HepG2 (cell line): ENCODE measurements around the gene USP24. TPM values are rescaled to one million over a fixed set of nuclear protein-coding genes. Genes with fewer than 3 reads are reported as not detected.

Experiments
- BRCA1 ChIP-seq: sonication (generic); formaldehyde crosslinking; IDR thresholded peaks from 2 replicates; pipeline ENCODE4 v1.4.0; 2020; ENCODE audit warnings: missing genetic modification reagents
- CEBPB ChIP-seq: IDR thresholded peaks from 2 replicates; pipeline ENCODE4 v1.6.1; 2011; ENCODE audit warnings: low read depth, low read length, improper control_type of control experiment, borderline replicate concordance
- CHCHD3 ChIP-seq: sonication (generic); formaldehyde crosslinking; IDR thresholded peaks from 2 replicates; pipeline ENCODE4 v1.8.0; 2022; ENCODE audit warnings: mild to moderate bottlenecking, missing genetic modification reagents, moderate library complexity
- KLF11 ChIP-seq: IDR thresholded peaks from 2 replicates; pipeline ENCODE4 v1.6.1; 2016; ENCODE audit warnings: missing compliant biosample characterization
- MED8 ChIP-seq: sonication (generic); formaldehyde crosslinking; IDR thresholded peaks from 2 replicates; pipeline ENCODE4 v1.8.1; 2023; ENCODE audit warnings: mild to moderate bottlenecking, missing genetic modification reagents; ENCODE audit not compliant: insufficient replicate concordance
- MLLT10 ChIP-seq: sonication (generic); formaldehyde crosslinking; IDR thresholded peaks from 2 replicates; pipeline ENCODE4 v1.4.0; 2020; ENCODE audit warnings: missing genetic modification reagents
- NFAT5 ChIP-seq: sonication (generic); formaldehyde crosslinking; IDR thresholded peaks from 2 replicates; pipeline ENCODE4 v1.4.0; 2020; ENCODE audit warnings: missing genetic modification reagents
- NFE2L1 ChIP-seq: sonication (generic); formaldehyde crosslinking; IDR thresholded peaks from 2 replicates; pipeline ENCODE4 v1.4.0; 2020; ENCODE audit warnings: missing genetic modification reagents, mild to moderate bottlenecking, borderline replicate concordance
- RBAK ChIP-seq: sonication (generic); formaldehyde crosslinking; IDR thresholded peaks from 2 replicates; pipeline ENCODE4 v1.5.1; 2020; ENCODE audit warnings: mild to moderate bottlenecking, missing genetic modification reagents
- RBM39 ChIP-seq: fragments of 200-400 bp; formaldehyde crosslinking; IDR thresholded peaks from one replicate; pipeline ENCODE4 v1.6.1; 2018; ENCODE audit warnings: antibody characterized with exemption, mild to moderate bottlenecking, low read depth, low read length; ENCODE audit not compliant: poor library complexity, severe bottlenecking
- SP4 ChIP-seq: sonication (generic); formaldehyde crosslinking; IDR thresholded peaks from 2 replicates; pipeline ENCODE4 v1.8.1; 2023; ENCODE audit warnings: mild to moderate bottlenecking, missing genetic modification reagents
- SSRP1 ChIP-seq: IDR thresholded peaks from 2 replicates; pipeline ENCODE4 v1.6.1; 2016; ENCODE audit warnings: control low read depth
- THAP11 ChIP-seq: IDR thresholded peaks from 2 replicates; pipeline ENCODE4 v1.6.1; 2016; ENCODE audit warnings: missing biosample characterization, missing genetic modification reagents
- ZNF235 ChIP-seq: sonication (generic); formaldehyde crosslinking; IDR thresholded peaks from 2 replicates; pipeline ENCODE4 v1.8.1; 2023; ENCODE audit warnings: mild to moderate bottlenecking, missing genetic modification reagents, borderline replicate concordance
- ZNF432 ChIP-seq: sonication (generic); formaldehyde crosslinking; IDR thresholded peaks from 2 replicates; pipeline ENCODE4 v1.5.0; 2020; ENCODE audit warnings: missing genetic modification reagents, mild to moderate bottlenecking, borderline replicate concordance
- polyA plus RNA-seq, 8 experiments: library from polyadenylated mRNA; depleted of rRNA in 3 of 8; stranded (reverse) in 7 of 8; unstranded in 1 of 8; fragments of >200 nt; fragmentation: Illumina TruSeq in 4 of 8; extraction: Trizol in 4 of 8; gene quantifications; 2 replicates each; pipeline versions ENCODE4 v1.2.1 to v1.2.3, GENCODE V29; 2011 to 2016; ENCODE audit warnings: low read depth in 4 of 8, missing spikeins in 1 of 8, mixed read lengths in 1 of 8; ENCODE audit not compliant: insufficient read depth in 1 of 8
- total RNA-seq, 5 experiments: library from RNA; depleted of rRNA; stranded (reverse); fragments of >200 nt; fragmentation: Illumina TruSeq; extraction: Trizol; gene quantifications; 2 replicates each; pipeline ENCODE4 v1.2.3, GENCODE V29; 2016; ENCODE audit warnings: low read depth in 1 of 5
- TF ChIP-seq, protein P1 (sequence below): sonication (generic); formaldehyde crosslinking; IDR thresholded peaks from 2 replicates; pipeline ENCODE4 v1.4.0; 2020; ENCODE audit warnings: missing genetic modification reagents
- TF ChIP-seq, protein P2 (sequence below), 2 experiments: sonication (generic) in 1 of 2; formaldehyde crosslinking in 1 of 2; IDR thresholded peaks; 2 replicates each; pipeline versions ENCODE4 v1.4.0 to v1.6.1; 2016 to 2020; ENCODE audit warnings: borderline replicate concordance in 1 of 2, low read depth in 1 of 2, mild to moderate bottlenecking in 1 of 2, missing genetic modification reagents in 1 of 2

The USP24 gene
- total and polyA plus RNA-seq, 2 of the 13 experiments (the other 11 are each of a cell fraction or from before 2014, with no cell fraction given), result 18.8 to 47.6 TPM

DNA sequence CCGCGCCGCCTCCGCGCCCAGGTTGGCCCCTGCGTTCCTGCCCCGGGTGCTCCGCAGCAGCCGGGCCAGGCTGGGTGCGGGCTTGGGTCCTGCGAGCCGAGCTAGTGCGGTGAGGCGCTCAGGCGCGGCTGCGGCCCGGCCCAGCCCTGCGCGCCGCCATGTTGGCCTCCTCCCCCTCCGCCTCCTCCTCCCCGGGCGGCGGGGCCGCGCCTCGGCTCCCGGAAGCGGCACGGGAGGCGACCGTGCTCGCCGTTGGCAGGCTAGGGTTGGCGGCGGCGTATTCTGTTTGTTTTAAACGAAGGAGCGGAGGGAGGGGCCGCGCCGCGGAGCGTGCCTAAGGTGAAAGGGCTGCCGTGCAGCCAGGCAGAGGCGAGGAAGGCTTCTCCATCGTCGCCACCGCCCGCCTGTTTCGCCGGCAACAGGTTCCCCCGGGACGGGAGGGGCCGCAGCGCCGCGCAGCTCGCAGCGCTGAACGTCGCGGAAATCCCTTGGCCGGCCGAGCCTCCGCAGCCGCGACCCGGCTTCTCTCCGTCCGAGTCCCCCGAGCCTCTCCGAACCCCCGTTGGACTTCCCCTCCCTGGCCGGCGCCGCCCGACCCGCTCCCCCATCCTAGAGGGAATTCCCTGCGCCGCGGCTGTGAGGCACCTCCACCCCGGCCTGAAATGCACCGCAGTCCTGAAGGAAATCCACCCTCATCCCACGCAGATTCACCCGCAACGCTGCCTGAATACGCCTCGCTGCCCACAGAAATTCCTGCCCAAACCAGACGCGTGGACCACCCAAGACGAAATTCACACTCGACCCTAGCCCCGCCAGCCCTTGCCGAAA lies at the start of gene USP24 (continued):
- TF ChIP-seq NFAT5, result no peak
- TF ChIP-seq SP4 (CRISPR knock-in tag), result peak; percentile 66
- TF ChIP-seq, protein P1, sequence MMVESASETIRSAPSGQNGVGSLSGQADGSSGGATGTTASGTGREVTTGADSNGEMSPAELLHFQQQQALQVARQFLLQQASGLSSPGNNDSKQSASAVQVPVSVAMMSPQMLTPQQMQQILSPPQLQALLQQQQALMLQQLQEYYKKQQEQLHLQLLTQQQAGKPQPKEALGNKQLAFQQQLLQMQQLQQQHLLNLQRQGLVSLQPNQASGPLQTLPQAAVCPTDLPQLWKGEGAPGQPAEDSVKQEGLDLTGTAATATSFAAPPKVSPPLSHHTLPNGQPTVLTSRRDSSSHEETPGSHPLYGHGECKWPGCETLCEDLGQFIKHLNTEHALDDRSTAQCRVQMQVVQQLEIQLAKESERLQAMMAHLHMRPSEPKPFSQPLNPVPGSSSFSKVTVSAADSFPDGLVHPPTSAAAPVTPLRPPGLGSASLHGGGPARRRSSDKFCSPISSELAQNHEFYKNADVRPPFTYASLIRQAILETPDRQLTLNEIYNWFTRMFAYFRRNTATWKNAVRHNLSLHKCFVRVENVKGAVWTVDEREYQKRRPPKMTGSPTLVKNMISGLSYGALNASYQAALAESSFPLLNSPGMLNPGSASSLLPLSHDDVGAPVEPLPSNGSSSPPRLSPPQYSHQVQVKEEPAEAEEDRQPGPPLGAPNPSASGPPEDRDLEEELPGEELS (CRISPR knock-in tag), result 0 out of 2 replicates have a peak, but pooled peaks have one; percentile 4
- TF ChIP-seq RBM39, result peak; percentile 50
- TF ChIP-seq THAP11, result peak; percentile 70
- no peak for TF ChIP-seq CHCHD3 (CRISPR knock-in tag)
- no peak; the same call in 1 of the 2 replicates for TF ChIP-seq ZNF235 (CRISPR knock-in tag)
- TF ChIP-seq BRCA1, result no peak
- no peak for TF ChIP-seq CEBPB
- TF ChIP-seq NFE2L1 (CRISPR knock-in tag), result no peak
- no peak for TF ChIP-seq KLF11 (CRISPR knock-in tag)
- TF ChIP-seq, protein P2, sequence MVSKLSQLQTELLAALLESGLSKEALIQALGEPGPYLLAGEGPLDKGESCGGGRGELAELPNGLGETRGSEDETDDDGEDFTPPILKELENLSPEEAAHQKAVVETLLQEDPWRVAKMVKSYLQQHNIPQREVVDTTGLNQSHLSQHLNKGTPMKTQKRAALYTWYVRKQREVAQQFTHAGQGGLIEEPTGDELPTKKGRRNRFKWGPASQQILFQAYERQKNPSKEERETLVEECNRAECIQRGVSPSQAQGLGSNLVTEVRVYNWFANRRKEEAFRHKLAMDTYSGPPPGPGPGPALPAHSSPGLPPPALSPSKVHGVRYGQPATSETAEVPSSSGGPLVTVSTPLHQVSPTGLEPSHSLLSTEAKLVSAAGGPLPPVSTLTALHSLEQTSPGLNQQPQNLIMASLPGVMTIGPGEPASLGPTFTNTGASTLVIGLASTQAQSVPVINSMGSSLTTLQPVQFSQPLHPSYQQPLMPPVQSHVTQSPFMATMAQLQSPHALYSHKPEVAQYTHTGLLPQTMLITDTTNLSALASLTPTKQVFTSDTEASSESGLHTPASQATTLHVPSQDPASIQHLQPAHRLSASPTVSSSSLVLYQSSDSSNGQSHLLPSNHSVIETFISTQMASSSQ (IDR thresholded peaks at IDR 0.05; ENCODE audit: low read depth), result no peak
- TF ChIP-seq, protein P2 (CRISPR knock-in tag; IDR thresholded peaks at IDR 0.05; ENCODE audit: borderline replicate concordance), result no peak; the same call in 1 of the 2 replicates
- TF ChIP-seq MED8 (CRISPR knock-in tag), result peak; percentile 62
- no peak for TF ChIP-seq MLLT10 (CRISPR knock-in tag)
- TF ChIP-seq RBAK (CRISPR knock-in tag), result no peak
- no peak for TF ChIP-seq ZNF432 (CRISPR knock-in tag)
- TF ChIP-seq SSRP1 (CRISPR knock-in tag), result no peak
